Heart right ventricle (tissue), 16 donors: Measurements from ENCODE around the gene USF1. TPM values are rescaled to one million over a fixed set of nuclear protein-coding genes. Genes with fewer than 3 reads are reported as not detected.

Experiments used
- ATAC-seq, 8 donors: fragments of 200-7000 bp; cut with Tn5 transposase; one replicate each; pipeline ENCODE4 v1.9.1; 2020; ENCODE audit warnings: mild to moderate bottlenecking in 8 of 8, moderate library complexity in 8 of 8, moderate number of reproducible peaks in 1 of 8
- DNase-seq, 2 donors: peaks; one replicate each; pipeline ENCODE4 v3.0.0-alpha.2; 2020
- H3K27ac ChIP-seq, 10 donors: fragments of 200-600 bp; sonication (generic) in 2 of 10; one replicate each; pipeline versions ENCODE4 v1.5.0 to v1.8.0; 2020 to 2022; ENCODE audit warnings: mild to moderate bottlenecking in 3 of 10
- H3K27me3 ChIP-seq, 7 donors: fragments of 200-600 bp; one replicate each; pipeline ENCODE4 v1.8.0; 2021 to 2022; ENCODE audit warnings: mild to moderate bottlenecking in 2 of 7
- H3K36me3 ChIP-seq, 9 donors: fragments of 200-600 bp; sonication (generic) in 1 of 9; one replicate each; pipeline versions ENCODE4 v1.5.0 to v1.8.0; 2020 to 2022; ENCODE audit warnings: mild to moderate bottlenecking in 2 of 9
- H3K4me1 ChIP-seq, 9 donors: fragments of 200-600 bp; sonication (generic) in 1 of 9; one replicate each; pipeline versions ENCODE4 v1.5.0 to v1.8.0; 2020 to 2022; ENCODE audit warnings: mild to moderate bottlenecking in 4 of 9
- H3K4me3 ChIP-seq, 10 donors: fragments of 200-600 bp; sonication (generic) in 2 of 10; one replicate each; pipeline versions ENCODE4 v1.5.0 to v1.8.0; 2020 to 2022; ENCODE audit warnings: mild to moderate bottlenecking in 7 of 10, moderate library complexity in 2 of 10
- H3K9me3 ChIP-seq, 11 donors: fragments of 200-600 bp in 10 of 11; sonication (generic) in 2 of 11; one replicate each; pipeline versions ENCODE4 v1.5.0 to v1.8.0; 2013 to 2022; ENCODE audit warnings: mild to moderate bottlenecking in 2 of 11, control low read depth in 1 of 11, moderate library complexity in 1 of 11
- WGBS, 2 donors: extraction: QIAGEN DNeasy Blood & Tissue Kit; methylation state at CpG; one replicate each; pipeline ENCODE4 v1.1.7; 2013; ENCODE audit warnings: inconsistent platforms in 1 of 2; 5-methylcytosine and 5-hydroxymethylcytosine counted together
- intact Hi-C, 10 donors: fragments of 100-400 bp; cut with DNase I; formaldehyde crosslinking; loops; one replicate each; pipeline versions ENCODE4 v1.11.1 to v1.14.2; 2022
- long read RNA-seq, 3 donors: library from polyadenylated mRNA; unstranded; transcript quantifications; one replicate each; pipeline ENCODE4 v2.0.0, GENCODE V29; 2020 to 2021
- polyA plus RNA-seq, 2 donors: library from polyadenylated mRNA; stranded (reverse); fragments of 200-250 nt; gene quantifications; one replicate each; pipeline ENCODE4 v1.2.3, GENCODE V29; 2013
- total RNA-seq, 10 donors: library from RNA; stranded (reverse); fragmentation: NEBNext Ultra II Directional in 3 of 10; extraction: Animal tissue kit (Norgen Biotek cat#: 25700) in 3 of 10; gene quantifications; one replicate each; pipeline versions ENCODE4 v1.2.1 to v1.2.4, GENCODE V29; 2021 to 2023
- TF ChIP-seq, protein P1 (sequence below), 9 donors: fragments of 200-600 bp; sonication (generic) in 2 of 9; IDR thresholded peaks; one replicate each; pipeline versions ENCODE4 v1.5.0 to v1.8.0; 2021 to 2022; ENCODE audit warnings: antibody characterized with exemption in 9 of 9, mild to moderate bottlenecking in 5 of 9, moderate library complexity in 1 of 9
- donor health status: Arrhythmogenic right ventricular cardiomyopathy.
- donor health status: ischemic (EF 13 %, LVEDD 7.1; RV severe dilation, severe dysfunction).
- donor health status: healthy with polysubstance abuse.
- donor health status: DM: no; HTN: yes; CAD: no.
- donor health status: DM: no; HTN: no; CAD: no.
- donor health status: ischemic (EF 25% LVEDD 6.9; RV normal size, moderate dysfunction).
- donor health status: ischemic (EF 25% LVEDD 5.7; RV mildly dilated, moderate dysfunction).
- donor health status: healthy.
- donor health status: DM: yes; HTN: yes; CAD: no.
- donor health status: Ischemic cardiomyopathy.
- donor health status: ischemic (EF 35%, LVEDD 5.7; RV mildly dilated, moderate dysfunction).
- donor health status: nonischemic (EF 11% LVEDD 7.7; RV severe dilation, severe dysfunction).
- donor health status: DM: yes; HTN: yes; CAD: no.
- donor health status: PGD.
- donor health status: ischemic (EF 29% LVEDD 5.4; RV normal size, mild dysfunction).
- donor health status: nonischemic (EF 23%, LVEDD 6.1; RV moderate dilation, normal function).

USF1 gene, protein sequence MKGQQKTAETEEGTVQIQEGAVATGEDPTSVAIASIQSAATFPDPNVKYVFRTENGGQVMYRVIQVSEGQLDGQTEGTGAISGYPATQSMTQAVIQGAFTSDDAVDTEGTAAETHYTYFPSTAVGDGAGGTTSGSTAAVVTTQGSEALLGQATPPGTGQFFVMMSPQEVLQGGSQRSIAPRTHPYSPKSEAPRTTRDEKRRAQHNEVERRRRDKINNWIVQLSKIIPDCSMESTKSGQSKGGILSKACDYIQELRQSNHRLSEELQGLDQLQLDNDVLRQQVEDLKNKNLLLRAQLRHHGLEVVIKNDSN
- total RNA-seq, result 10 to 100 TPM; 23.7 to 43.6 (median 28.5) TPM
- 10 to 100 TPM; 42.4 to 55.1 TPM for polyA plus RNA-seq
- long read RNA-seq, donor 1, transcript USF1-205 (11 exons, 1,092 nt), result minor isoform, 5 of 40 reads
- long read RNA-seq, donor 1, transcript USF1-203 (11 exons, 1,807 nt), result major isoform, 22 of 40 reads
- long read RNA-seq, donor 1, partial matches to known transcripts, result 4 of 40 reads
- long read RNA-seq, donor 1, other reads (novel, unspliced or antisense), result 9 of 40 reads
- long read RNA-seq, donor 2, transcript USF1-203 (11 exons, 1,807 nt), result major isoform, 21 of 44 reads
- long read RNA-seq, donor 2, transcript USF1-205 (11 exons, 1,092 nt), result minor isoform, 11 of 44 reads
- long read RNA-seq, donor 2, partial matches to known transcripts, result 2 of 44 reads
- long read RNA-seq, donor 2, other reads (novel, unspliced or antisense), result 10 of 44 reads
- long read RNA-seq, donor 3, transcript USF1-203 (11 exons, 1,807 nt), result major isoform, 5 of 12 reads
- long read RNA-seq, donor 3, partial matches to known transcripts, result 1 of 12 reads
- long read RNA-seq, donor 3, other reads (novel, unspliced or antisense), result 4 of 12 reads

DNA sequence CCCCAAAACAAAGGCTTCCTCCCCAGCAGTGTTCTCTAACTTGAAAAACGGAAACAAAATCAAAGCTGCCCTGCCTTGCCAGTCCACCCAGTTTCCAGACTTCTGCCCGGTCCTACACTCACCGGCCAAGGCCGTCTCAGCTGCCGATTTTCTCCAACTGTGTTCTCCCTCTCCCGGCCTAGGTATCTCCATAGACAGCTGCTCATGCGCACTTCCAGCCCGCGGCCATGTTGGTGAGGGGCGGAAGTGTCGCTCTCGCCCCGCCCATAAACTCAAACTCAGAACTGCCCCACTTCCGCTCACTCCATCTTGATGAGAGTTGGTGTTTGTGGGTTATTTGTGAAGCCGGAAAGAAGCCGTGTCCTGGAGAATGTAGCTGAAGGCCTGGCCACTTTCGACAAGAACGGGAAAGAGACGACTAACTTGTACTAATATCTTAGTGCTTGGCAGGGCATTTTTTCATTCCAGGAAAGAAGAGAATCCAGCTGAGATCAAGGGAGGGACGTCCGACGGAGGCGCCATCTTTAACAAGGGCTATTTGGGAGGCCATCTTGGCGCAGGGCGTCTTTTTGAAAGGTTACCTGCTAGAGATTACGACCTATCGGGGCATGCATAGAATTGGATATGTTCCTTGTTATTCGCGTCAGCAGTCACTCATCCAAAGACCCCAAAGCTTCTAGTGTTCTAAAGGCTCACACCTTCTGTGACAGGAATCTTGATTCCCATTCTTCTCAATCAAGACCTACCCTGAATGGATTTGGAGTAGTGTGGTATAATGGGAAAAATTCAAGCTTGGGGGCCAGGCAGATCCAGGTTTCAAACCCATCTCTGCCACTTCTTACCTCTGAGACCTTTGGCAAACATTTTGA is at the start of gene USF1:
USF1 (minus strand) TSS at position 242 of the 869 bp plus-strand sequence. CDS start 2,702 bp downstream, outside the sequence.
- peaks cover 0 to 53% (median 17%) of the 10 kb centered on the region in 9 donors for H3K4me1 ChIP-seq
- intact Hi-C loops, result loop anchor here in 7 of 10 donors (1.0 to 10.0 kb wide), 7 partner anchors 27 to 706 kb away; partner anchors contain the start of genes KLHDC9 (in 2 of the 7), NIT1 (in 1 of the 7) and PFDN2 (in 1 of the 7)
- H3K4me3 ChIP-seq, result peak within 1 kb of the TSS; percentile 65 to 98 (median 86)
- 0 to 1% methylated on average over 29 of the region's 29 CpGs for WGBS, 2 donors
- no peaks in the 10 kb centered on the region for H3K27me3 ChIP-seq
- H3K27ac ChIP-seq, result peak within 1 kb of the TSS; percentile 86 to 98 (median 95)
- peaks cover 0 to 47% (median 21%) of the 10 kb centered on the region in 9 donors for H3K36me3 ChIP-seq
- ATAC-seq, result peak; percentile 97 to 98 (median 98)
- DNase-seq, result peak; percentile 90 to 94
- TF ChIP-seq, protein P1, sequence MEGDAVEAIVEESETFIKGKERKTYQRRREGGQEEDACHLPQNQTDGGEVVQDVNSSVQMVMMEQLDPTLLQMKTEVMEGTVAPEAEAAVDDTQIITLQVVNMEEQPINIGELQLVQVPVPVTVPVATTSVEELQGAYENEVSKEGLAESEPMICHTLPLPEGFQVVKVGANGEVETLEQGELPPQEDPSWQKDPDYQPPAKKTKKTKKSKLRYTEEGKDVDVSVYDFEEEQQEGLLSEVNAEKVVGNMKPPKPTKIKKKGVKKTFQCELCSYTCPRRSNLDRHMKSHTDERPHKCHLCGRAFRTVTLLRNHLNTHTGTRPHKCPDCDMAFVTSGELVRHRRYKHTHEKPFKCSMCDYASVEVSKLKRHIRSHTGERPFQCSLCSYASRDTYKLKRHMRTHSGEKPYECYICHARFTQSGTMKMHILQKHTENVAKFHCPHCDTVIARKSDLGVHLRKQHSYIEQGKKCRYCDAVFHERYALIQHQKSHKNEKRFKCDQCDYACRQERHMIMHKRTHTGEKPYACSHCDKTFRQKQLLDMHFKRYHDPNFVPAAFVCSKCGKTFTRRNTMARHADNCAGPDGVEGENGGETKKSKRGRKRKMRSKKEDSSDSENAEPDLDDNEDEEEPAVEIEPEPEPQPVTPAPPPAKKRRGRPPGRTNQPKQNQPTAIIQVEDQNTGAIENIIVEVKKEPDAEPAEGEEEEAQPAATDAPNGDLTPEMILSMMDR (IDR thresholded peaks at IDR 0.05), result no peak
- no peaks in the 10 kb centered on the region for H3K9me3 ChIP-seq

DNA sequence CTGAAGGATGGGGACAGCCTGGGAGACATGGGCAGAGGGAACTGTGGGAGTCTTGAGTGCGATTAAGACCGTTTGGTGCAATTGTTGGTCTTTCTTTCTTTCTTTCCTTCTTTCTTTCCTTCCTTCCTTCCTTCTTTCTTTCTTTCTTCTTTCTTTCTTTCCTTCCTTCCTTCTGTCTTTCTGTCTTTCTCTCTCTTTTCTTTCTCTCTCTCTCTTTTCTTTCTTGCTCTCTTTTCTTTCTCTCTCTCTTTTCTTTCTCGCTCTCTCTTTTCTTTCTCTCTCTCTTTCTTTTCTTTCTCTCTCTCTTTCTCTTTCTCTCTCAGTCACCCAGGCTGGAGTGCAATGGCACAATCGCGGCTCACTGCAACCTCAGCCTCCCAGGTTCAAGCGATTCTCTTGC is 49.5 kb upstream of the USF1 start:
- intact Hi-C loops, result loop anchor here in 8 of 10 donors (5.0 to 10.0 kb wide), 6 partner anchors 48 to 368 kb away; partner anchors contain the start of gene USF1 (in 2 of the 8)
- 89 to 91% methylated on average over 6 of the region's 6 CpGs for WGBS, 2 donors

DNA sequence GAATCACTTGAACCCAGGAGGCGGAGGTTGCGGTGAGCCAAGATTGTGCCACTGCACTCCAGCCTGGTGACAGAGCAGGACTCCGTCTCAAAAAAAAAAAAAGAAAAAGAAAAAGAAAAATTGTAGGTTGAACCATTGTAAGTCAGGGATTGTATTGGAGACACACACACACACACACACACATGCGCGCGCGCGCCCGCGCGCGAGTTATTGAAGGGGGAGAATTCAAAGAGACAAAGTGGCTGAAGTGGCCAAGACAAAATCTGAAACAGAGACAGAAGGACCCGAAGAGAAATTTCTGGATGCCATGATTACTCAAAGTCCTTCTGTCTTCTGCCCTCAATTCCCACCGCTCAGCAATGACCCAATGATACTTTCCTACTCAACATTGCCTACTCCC is 48.7 kb upstream of the USF1 start:
- no peaks in the 10 kb centered on the region for H3K9me3 ChIP-seq
- no peak for ATAC-seq
- intact Hi-C loops, result loop anchor here in 3 of 10 donors (10.0 kb wide), 1 partner anchor 260 kb away; no protein-coding TSS in a partner anchor

More for the DNA sequence above, 49.5 kb upstream of the USF1 start:
- H3K27me3 ChIP-seq, result no peaks in the 10 kb centered on the region
- H3K27ac ChIP-seq, result no peak overlapping the region
- H3K4me3 ChIP-seq, result no peak overlapping the region
- peaks cover 7 to 35% (median 22%) of the 10 kb centered on the region in 9 donors for H3K4me1 ChIP-seq
- no peaks in the 10 kb centered on the region for H3K9me3 ChIP-seq
- TF ChIP-seq, protein P1 (IDR thresholded peaks at IDR 0.05), result no peak
- peaks cover 0 to 11% (median 0%) of the 10 kb centered on the region in 9 donors for H3K36me3 ChIP-seq
- ATAC-seq (no peak), DNase-seq (no peak)

More for the DNA sequence above, 48.7 kb upstream of the USF1 start:
- DNase-seq, result no peak
- 93 to 96% methylated on average over 13 to 14 of the region's 14 CpGs for WGBS, 2 donors
- TF ChIP-seq, protein P1 (IDR thresholded peaks at IDR 0.05), result no peak
- peaks cover 0 to 3% (median 0%) of the 10 kb centered on the region in 9 donors for H3K36me3 ChIP-seq
- H3K4me3 ChIP-seq, result no peak overlapping the region
- peaks cover 7 to 35% (median 22%) of the 10 kb centered on the region in 9 donors for H3K4me1 ChIP-seq
- no peaks in the 10 kb centered on the region for H3K27me3 ChIP-seq
- no peak overlapping the region for H3K27ac ChIP-seq
